BJ (cell line): ENCODE data around the gene TRAF2. TPM values are rescaled to one million over a fixed set of nuclear protein-coding genes. Genes with fewer than 3 reads are reported as not detected.

Source experiments
- CTCF ChIA-PET: fragments of 350-600 bp; formaldehyde crosslinking; extraction: SDS; loops from one replicate; lab custom pipeline; 2021; ENCODE audit warnings: antibody characterized with exemption, inconsistent platforms; lab: Yijun Ruan, JAX
- POLR2A ChIA-PET: fragments of 300-600 bp; sonication (Branson Sonifier 250); formaldehyde crosslinking; extraction: SDS; loops from one replicate; lab custom pipeline; 2021; ENCODE audit warnings: antibody characterized with exemption; lab: Charles Lee
- DNase-seq: peaks from one replicate; pipeline ENCODE4 v3.0.0-alpha.2; 2011; ENCODE audit warnings: low read depth
- H3K27me3 ChIP-seq: 2 replicates; pipeline ENCODE4 v1.6.0; 2011; ENCODE audit warnings: low read length; ENCODE audit not compliant: control insufficient read depth, insufficient read depth
- H3K36me3 ChIP-seq: 2 replicates; pipeline ENCODE4 v1.5.1; 2011; ENCODE audit warnings: low read length; ENCODE audit not compliant: control insufficient read depth, insufficient read depth
- H3K4me3 ChIP-seq: 2 replicates; pipeline ENCODE4 v1.5.1; 2011; ENCODE audit warnings: low read depth, mild to moderate bottlenecking, control low read depth, low read length
- CTCF ChIP-seq: IDR thresholded peaks from 2 replicates; pipeline ENCODE4 v1.5.1; 2011; ENCODE audit warnings: low read depth, mild to moderate bottlenecking, control low read depth, inconsistent platforms, low read length, moderate library complexity; ENCODE audit not compliant: insufficient read depth
- polyA plus RNA-seq: library from polyadenylated mRNA; depleted of rRNA; stranded (reverse); fragments of >200 nt; gene quantifications from 2 replicates; pipeline ENCODE4 v1.2.3, GENCODE V29; 2011

TRAF2 gene
- polyA plus RNA-seq, 1 experiment: 13.6 TPM

- no peaks in the 10 kb centered on the region for H3K27me3 ChIP-seq
- no peak for TF ChIP-seq CTCF
- ChIA-PET POLR2A (no interaction called here), CTCF (interaction anchor here (0.6 kb wide), 1 partner anchor 123 kb away, joined by 3 read pairs; no protein-coding TSS in a partner anchor)
- no peak for DNase-seq
- no peak overlapping the region for H3K4me3 ChIP-seq
- peaks cover 31% of the 10 kb centered on the region for H3K36me3 ChIP-seq
These were observed 37.6 kb downstream of the TRAF2 start for GRCh38 chr9:136923881-136924280.

- peaks cover 21% of the 10 kb centered on the region for H3K36me3 ChIP-seq
- POLR2A ChIA-PET: no interaction called here
- no peaks in the 10 kb centered on the region for H3K27me3 ChIP-seq
- H3K4me3 ChIP-seq: no peak overlapping the region
- CTCF ChIA-PET: interaction anchor here (0.8 kb wide), 1 partner anchor 19 kb away, joined by 3 read pairs; the partner anchor contains the start of gene FBXW5
- no peak for TF ChIP-seq CTCF
- DNase-seq: no peak
These were observed 39.3 kb downstream of the TRAF2 start for GRCh38 chr9:136925414-136926153.

GRCh38 chr9:136926154-136926704 lies 39.9 kb downstream of the TRAF2 start:
- peaks cover 18% of the 10 kb centered on the region for H3K36me3 ChIP-seq
- no peak for TF ChIP-seq CTCF
- no peak for DNase-seq
- POLR2A ChIA-PET: no interaction called here
- H3K4me3 ChIP-seq: no peak overlapping the region
- H3K27me3 ChIP-seq: no peaks in the 10 kb centered on the region
- CTCF ChIA-PET: interaction anchor here (0.8 to 1.0 kb wide), 2 partner anchors 16 to 18 kb away, joined by 3 read pairs; partner anchors contain the start of gene FBXW5

- Histone ChIP-seq H3K27me3 (no peaks in the 10 kb centered on the region), H3K4me3 (no peak overlapping the region), H3K36me3 (peaks cover 18% of the 10 kb centered on the region)
- CTCF ChIA-PET: interaction anchor here (0.8 to 1.1 kb wide), 3 partner anchors 9 to 17 kb away, joined by 3 to 4 read pairs (median 3); partner anchors contain the start of gene FBXW5
- no peak for TF ChIP-seq CTCF
- DNase-seq: no peak
- POLR2A ChIA-PET: no interaction called here
These were observed 40.4 kb downstream of the TRAF2 start for GRCh38 chr9:136926749-136927148.

- H3K36me3 ChIP-seq: peaks cover 16% of the 10 kb centered on the region
- no peak overlapping the region for H3K4me3 ChIP-seq
- CTCF ChIA-PET: interaction anchor here (0.5 to 1.1 kb wide), 4 partner anchors 10 to 140 kb away, joined by 3 to 4 read pairs (median 3); no protein-coding TSS in a partner anchor
- no peak for TF ChIP-seq CTCF
- no peak for DNase-seq
- POLR2A ChIA-PET: no interaction called here
- H3K27me3 ChIP-seq: no peaks in the 10 kb centered on the region
These were observed 41.3 kb downstream of the TRAF2 start for GRCh38 chr9:136927343-136928271.
